Peyer's patch (tissue), 4 donors: ENCODE measurements around the gene IL4I1.

Source experiments
- CTCF ChIP-seq, 6 experiments: fragments of 450-650 bp in 4 of 6; fragments of 200-600 bp in 2 of 6; sonication (generic) in 1 of 6; IDR thresholded peaks; one replicate each; pipeline ENCODE4 v1.5.1; 2017 to 2019; ENCODE audit warnings: antibody characterized with exemption in 6 of 6, mild to moderate bottlenecking in 3 of 6, moderate library complexity in 1 of 6
- POLR2A ChIP-seq, 2 donors: fragments of 450-650 bp; IDR thresholded peaks; one replicate each; pipeline ENCODE4 v1.5.1; 2017; ENCODE audit warnings: antibody characterized with exemption in 2 of 2, mild to moderate bottlenecking in 2 of 2, moderate library complexity in 2 of 2

GRCh38 chr19:49894011-49894664 lies 2.5 kb downstream of the IL4I1 start:
- TF ChIP-seq POLR2A (IDR thresholded peaks at IDR 0.05) (no peak), CTCF (IDR thresholded peaks at IDR 0.05) (no peak)
